ENCODE measurements around the gene EVPLL.
"Not testable (repeated sequence)": the region's sequence is repeated elsewhere in the genome, so short reads cannot be mapped to it uniquely, and the experiment has no call there.

Gene EVPLL

GRCh38 chr17:18425593-18425992 lies 48.0 kb downstream of the EVPLL start:
- DNase-seq (ENCODE audit: low spot score) = not testable (repeated sequence)

DNA sequence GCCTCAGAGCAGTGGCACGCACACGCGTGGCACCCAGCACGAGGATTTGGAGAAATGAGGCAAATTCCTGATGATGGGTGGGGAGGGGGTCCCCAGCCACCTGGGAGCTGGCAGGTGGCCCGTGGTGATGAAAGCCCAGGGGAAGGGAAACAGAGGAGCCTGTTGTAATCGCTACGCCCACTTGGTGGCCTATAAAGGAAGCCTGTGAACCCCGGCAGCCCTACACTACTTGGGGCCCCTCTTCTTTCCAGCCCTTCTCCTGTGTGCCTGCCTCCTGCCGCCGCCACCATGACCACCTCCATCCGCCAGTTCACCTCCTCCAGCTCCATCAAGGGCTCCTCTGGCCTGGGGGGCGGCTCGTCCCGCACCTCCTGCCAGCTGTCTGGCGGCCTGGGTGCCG lies 49.1 kb downstream of the EVPLL start:
- not testable (repeated sequence) for DNase-seq (ENCODE audit: low spot score)

GRCh38 chr17:18432206-18432605 lies 54.6 kb downstream of the EVPLL start:
- not testable (repeated sequence) for DNase-seq (ENCODE audit: low spot score)

All from kidney tubule cell (primary cell).